GM21717 (cell line): ENCODE data around the gene MAP3K2.

Source experiments
- ATAC-seq: cut with Tn5 transposase; IDR thresholded peaks from one replicate; pipeline ENCODE4 v1.9.1; 2021; ENCODE audit warnings: mild to moderate bottlenecking, moderate library complexity; ENCODE audit not compliant: unreplicated experiment

The MAP3K2 gene, protein sequence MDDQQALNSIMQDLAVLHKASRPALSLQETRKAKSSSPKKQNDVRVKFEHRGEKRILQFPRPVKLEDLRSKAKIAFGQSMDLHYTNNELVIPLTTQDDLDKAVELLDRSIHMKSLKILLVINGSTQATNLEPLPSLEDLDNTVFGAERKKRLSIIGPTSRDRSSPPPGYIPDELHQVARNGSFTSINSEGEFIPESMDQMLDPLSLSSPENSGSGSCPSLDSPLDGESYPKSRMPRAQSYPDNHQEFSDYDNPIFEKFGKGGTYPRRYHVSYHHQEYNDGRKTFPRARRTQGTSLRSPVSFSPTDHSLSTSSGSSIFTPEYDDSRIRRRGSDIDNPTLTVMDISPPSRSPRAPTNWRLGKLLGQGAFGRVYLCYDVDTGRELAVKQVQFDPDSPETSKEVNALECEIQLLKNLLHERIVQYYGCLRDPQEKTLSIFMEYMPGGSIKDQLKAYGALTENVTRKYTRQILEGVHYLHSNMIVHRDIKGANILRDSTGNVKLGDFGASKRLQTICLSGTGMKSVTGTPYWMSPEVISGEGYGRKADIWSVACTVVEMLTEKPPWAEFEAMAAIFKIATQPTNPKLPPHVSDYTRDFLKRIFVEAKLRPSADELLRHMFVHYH

DNA sequence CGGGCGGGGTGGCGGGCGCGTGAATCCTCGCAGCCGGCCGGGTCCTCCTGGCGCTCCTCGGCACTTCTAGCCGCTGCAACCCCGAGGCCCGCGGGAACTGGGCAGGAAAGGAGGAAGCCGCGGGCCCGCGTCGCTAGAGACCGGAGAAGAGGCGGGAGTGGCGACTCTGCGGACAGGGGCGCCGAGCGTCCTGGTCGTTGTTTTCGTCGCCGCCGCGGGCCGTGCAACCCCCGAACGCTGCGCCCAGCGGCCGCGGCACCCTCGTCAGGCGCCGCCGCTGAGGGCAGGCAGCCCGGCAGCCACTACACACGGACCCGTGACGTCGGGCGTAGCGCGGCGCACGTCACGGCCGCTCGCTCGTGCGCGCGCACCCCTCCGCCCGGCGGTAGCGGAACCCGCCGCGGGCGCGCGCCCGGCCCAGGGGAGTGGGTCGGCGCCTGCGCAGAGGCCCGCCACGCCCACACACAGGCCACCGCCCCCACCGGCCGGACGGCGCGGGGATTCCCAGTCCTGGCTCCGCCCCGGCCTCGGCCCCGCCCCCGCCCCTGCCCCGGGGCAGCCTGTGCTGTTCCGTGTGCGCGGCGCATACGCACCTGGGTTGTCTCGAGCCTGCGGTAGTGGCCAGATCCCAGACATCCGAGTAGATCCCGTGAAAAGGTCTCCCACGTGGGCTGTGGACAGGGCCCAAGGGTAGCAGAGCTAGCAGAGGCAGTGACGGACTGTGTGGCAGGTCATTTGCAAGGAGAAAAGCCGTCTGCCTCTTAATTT, at the start of gene MAP3K2:
Gene MAP3K2, minus strand, starts transcription at position 321 of the 768 bp plus-strand sequence. CDS start 44,846 bp downstream, outside the sequence.
- ATAC-seq, result peak; percentile 68

- no peak for ATAC-seq
Observed at GRCh38 chr2:127437056-127437455, 49.3 kb upstream of the MAP3K2 start.

GRCh38 chr2:127434515-127434914, 46.7 kb upstream of the MAP3K2 start:
- ATAC-seq, result no peak

GRCh38 chr2:127431408-127432023, 43.7 kb upstream of the MAP3K2 start:
- ATAC-seq, result no peak

GRCh38 chr2:127429844-127430425, 42.2 kb upstream of the MAP3K2 start:
- ATAC-seq, result no peak

GRCh38 chr2:127429291-127429690, 41.5 kb upstream of the MAP3K2 start:
- no peak for ATAC-seq

- no peak for ATAC-seq
Observed at GRCh38 chr2:127428815-127429109, 41.0 kb upstream of the MAP3K2 start.

GRCh38 chr2:127428057-127428814, 40.5 kb upstream of the MAP3K2 start:
- ATAC-seq, result no peak

- no peak for ATAC-seq
Observed at GRCh38 chr2:127427376-127428056, 39.7 kb upstream of the MAP3K2 start.

DNA sequence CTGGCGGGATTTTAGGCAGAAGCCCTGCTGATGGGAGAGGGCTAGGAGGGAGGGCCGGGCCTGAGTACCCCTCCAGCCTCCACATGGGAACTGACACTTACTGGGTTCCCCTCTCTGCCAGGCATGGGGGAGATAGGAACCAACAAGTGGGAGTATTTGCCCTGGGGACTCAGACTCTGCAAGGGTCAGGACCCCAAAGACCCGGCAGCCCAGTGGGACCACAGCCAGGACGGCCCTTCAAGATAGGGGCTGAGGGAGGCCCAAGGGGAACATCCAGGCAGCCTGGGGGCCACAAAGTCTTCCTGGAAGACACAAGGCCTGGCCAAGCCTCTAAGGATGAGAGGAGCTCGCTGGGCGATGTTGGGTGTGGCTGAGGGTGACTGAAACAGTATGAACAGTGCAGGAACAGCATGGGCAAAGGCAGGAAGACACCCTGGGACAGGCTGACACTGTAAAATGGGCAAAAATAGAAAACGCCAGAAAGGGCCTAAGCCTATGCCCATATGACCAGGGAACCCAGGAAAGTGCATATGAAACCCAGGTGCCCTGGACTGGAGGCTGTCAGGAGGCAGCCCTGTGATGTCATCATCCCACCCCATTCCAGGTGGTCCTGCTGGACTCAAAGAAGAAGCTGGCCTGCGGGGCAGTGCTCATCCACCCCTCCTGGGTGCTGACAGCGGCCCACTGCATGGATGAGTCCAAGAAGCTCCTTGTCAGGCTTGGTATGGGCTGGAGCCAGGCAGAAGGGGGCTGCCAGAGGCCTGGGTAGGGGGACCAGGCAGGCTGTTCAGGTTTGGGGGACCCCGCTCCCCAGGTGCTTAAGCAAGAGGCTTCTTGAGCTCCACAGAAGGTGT, 39.0 kb upstream of the MAP3K2 start:
- ATAC-seq, result no peak

GRCh38 chr2:127425540-127426490, 38.0 kb upstream of the MAP3K2 start:
- ATAC-seq, result no peak

GRCh38 chr2:127424598-127425520, 37.1 kb upstream of the MAP3K2 start:
- no peak for ATAC-seq

GRCh38 chr2:127423880-127424279, 36.1 kb upstream of the MAP3K2 start:
- ATAC-seq, result no peak

DNA sequence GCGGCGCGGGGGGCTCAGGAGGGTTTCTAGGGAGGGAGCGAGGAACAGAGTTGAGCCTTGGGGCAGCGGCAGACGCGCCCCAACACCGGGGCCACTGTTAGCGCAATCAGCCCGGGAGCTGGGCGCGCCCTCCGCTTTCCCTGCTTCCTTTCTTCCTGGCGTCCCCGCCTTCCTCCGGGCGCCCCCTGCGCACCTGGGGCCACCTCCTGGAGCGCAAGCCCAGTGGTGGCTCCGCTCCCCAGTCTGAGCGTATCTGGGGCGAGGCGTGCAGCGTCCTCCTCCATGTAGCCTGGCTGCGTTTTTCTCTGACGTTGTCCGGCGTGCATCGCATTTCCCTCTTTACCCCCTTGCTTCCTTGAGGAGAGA, 35.7 kb upstream of the MAP3K2 start:
- ATAC-seq, result no peak

DNA sequence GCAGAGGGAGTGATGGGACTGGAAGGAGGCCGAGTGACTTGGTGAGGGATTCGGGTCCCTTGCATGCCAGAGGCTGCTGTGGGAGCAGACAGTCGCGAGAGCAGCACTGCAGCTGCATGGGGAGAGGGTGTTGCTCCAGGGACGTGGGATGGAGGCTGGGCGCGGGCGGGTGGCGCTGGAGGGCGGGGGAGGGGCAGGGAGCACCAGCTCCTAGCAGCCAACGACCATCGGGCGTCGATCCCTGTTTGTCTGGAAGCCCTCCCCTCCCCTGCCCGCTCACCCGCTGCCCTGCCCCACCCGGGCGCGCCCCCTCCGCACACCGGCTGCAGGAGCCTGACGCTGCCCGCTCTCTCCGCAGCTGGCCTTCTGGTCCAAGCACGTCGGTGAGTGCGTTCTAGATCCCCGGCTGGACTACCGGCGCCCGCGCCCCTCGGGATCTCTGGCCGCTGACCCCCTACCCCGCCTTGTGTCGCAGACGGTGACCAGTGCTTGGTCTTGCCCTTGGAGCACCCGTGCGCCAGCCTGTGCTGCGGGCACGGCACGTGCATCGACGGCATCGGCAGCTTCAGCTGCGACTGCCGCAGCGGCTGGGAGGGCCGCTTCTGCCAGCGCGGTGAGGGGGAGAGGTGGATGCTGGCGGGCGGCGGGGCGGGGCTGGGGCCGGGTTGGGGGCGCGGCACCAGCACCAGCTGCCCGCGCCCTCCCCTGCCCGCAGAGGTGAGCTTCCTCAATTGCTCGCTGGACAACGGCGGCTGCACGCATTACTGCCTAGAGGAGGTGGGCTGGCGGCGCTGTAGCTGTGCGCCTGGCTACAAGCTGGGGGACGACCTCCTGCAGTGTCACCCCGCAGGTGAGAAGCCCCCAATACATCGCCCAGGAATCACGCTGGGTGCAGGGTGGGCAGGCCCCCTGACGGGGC, 35.0 kb upstream of the MAP3K2 start:
- no peak for ATAC-seq
